DND-41 (cell line): ENCODE data around the gene ZNF780B.

Experiments used
- CTCF ChIP-seq: IDR thresholded peaks from 2 replicates; pipeline ENCODE4 v1.5.1; 2012; ENCODE audit warnings: borderline replicate concordance, low read length, moderate library complexity, mild to moderate bottlenecking; ENCODE audit not compliant: poor library complexity, severe bottlenecking; ENCODE audit errors: extremely low read depth
- EZH2 ChIP-seq: IDR thresholded peaks from 3 replicates; pipeline ENCODE4 v1.6.1; 2012; ENCODE audit warnings: borderline replicate concordance, low read depth, mild to moderate bottlenecking, moderate library complexity, low read length, inconsistent platforms; ENCODE audit not compliant: severe bottlenecking

DNA sequence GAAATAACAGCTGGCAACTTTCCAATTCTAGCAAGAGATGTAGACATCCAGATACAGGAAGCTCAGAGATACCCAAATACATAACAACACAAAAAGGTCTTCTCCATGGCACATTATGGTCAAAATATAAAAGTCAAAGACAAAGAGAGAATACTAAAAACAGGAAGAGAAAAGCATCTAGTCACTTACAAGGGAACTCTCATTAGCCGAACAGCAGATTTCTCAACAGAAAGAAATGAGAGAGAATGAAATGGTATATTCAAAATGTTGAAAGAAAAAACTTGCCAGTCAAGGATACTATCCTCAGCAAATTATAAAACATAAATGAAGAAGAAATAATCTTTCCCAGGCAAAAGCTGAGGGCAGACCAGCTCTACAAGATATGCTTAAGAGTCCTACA is 22.3 kb upstream of the ZNF780B start:
- TF ChIP-seq CTCF = no peak
- no peak for TF ChIP-seq EZH2
